ENCODE measurements around the gene OFD1. TPM values are rescaled to one million over a fixed set of nuclear protein-coding genes. Genes with fewer than 3 reads are reported as not detected.

Gene OFD1
- polyA plus RNA-seq, 12 donors, result 15.1 to 46.0 (median 21.0) TPM; not detected in 1

GRCh38 chrX:13790206-13791131 is 55.9 kb downstream of the OFD1 start:
- no peak for DNase-seq

GRCh38 chrX:13791145-13791544 is 56.6 kb downstream of the OFD1 start:
- no peak for DNase-seq

GRCh38 chrX:13791559-13791958 is 57.0 kb downstream of the OFD1 start:
- no peak for DNase-seq

GRCh38 chrX:13793897-13794296 is 59.3 kb downstream of the OFD1 start:
- no peak for DNase-seq

GRCh38 chrX:13794417-13794816 is 59.9 kb downstream of the OFD1 start:
- DNase-seq, result no peak

- DNase-seq, result no peak
Measured at GRCh38 chrX:13797512-13797911, 63.0 kb downstream of the OFD1 start.

- no peak for DNase-seq
Measured at GRCh38 chrX:13798184-13798583, 63.6 kb downstream of the OFD1 start.

- DNase-seq, result no peak
Measured at GRCh38 chrX:13803116-13803515, 68.6 kb downstream of the OFD1 start.

GRCh38 chrX:13805241-13805640 is 70.7 kb downstream of the OFD1 start:
- no peak for DNase-seq

- DNase-seq, result no peak
Measured at GRCh38 chrX:13808293-13808692, 73.7 kb downstream of the OFD1 start.

- DNase-seq, result no peak
Measured at GRCh38 chrX:13808865-13809264, 74.3 kb downstream of the OFD1 start.

- no peak for DNase-seq
Measured at GRCh38 chrX:13815664-13816063, 81.1 kb downstream of the OFD1 start.

GRCh38 chrX:13816176-13816575 is 81.6 kb downstream of the OFD1 start:
- no peak for DNase-seq

- DNase-seq, result no peak
Measured at GRCh38 chrX:13816643-13817627, 82.4 kb downstream of the OFD1 start, which contains the start of gene GPM6B. GPM6B (minus strand) TSS chrX:13817093; CDS start chrX:13816904, 189 bp downstream.

Other genes starting within 250 kb of the OFD1 start
- gene EGFL6, start 165.1 kb upstream of the OFD1 start, polyA plus RNA-seq (ENCODE audit: insufficient read length in 12 of 12), result 100 to 1,000 TPM in 4 of 12 donors, 10 to 100 TPM in 7, not detected in 1; 59.9 to 149 (median 86.7) TPM
- gene TCEANC, start 81.6 kb upstream of the OFD1 start, polyA plus RNA-seq (ENCODE audit: insufficient read length in 12 of 12), result 1 to 10 TPM in 11 of 12 donors, not detected in 1; 4.1 to 7.2 (median 5.3) TPM
- 10 to 100 TPM in 11 of 12 donors, not detected in 1; 14.0 to 35.2 (median 21.0) TPM for gene RAB9A, start 45.6 kb upstream of the OFD1 start, polyA plus RNA-seq (ENCODE audit: insufficient read length in 12 of 12)
- gene TRAPPC2, start 128 bp upstream of the OFD1 start, polyA plus RNA-seq (ENCODE audit: insufficient read length in 12 of 12), result 10 to 100 TPM in 9 of 12 donors, 1 to 10 TPM in 2, not detected in 1; 8.3 to 19.2 (median 14.4) TPM
- gene GPM6B, start 82.3 kb downstream of the OFD1 start, polyA plus RNA-seq (ENCODE audit: insufficient read length in 12 of 12), result 100 to 1,000 TPM in 1 of 12 donors, 10 to 100 TPM in 11; 15.8 to 392 (median 23.7) TPM

Data from muscle of arm (tissue), 12 donors.